Stimulated activated CD4-positive, alpha-beta T cell treated with anti-CD3 and anti-CD28 coated beads, TNF-alpha, amount 100 ng/mL, for 4 hours (primary cell): Measurements from ENCODE around the gene SLC25A43.

Experiments
- DNase-seq, 3 experiments: peaks; one replicate each; pipeline ENCODE4 v3.0.0-alpha.2; 2020; ENCODE audit warnings: low read depth in 3 of 3

Gene SLC25A43

GRCh38 chrX:119497185-119497584 lies 98.0 kb downstream of the SLC25A43 start:
- no peak for DNase-seq

- no peak for DNase-seq
These were observed 101.1 kb downstream of the SLC25A43 start for GRCh38 chrX:119500061-119500800.

GRCh38 chrX:119501511-119502148 lies 102.5 kb downstream of the SLC25A43 start:
- no peak for DNase-seq

- no peak for DNase-seq
These were observed 103.8 kb downstream of the SLC25A43 start for GRCh38 chrX:119502727-119503483.

- DNase-seq, result no peak
These were observed 104.3 kb downstream of the SLC25A43 start for GRCh38 chrX:119503484-119503861.
